Upper lobe of left lung (tissue), 6 donors: ENCODE data around the gene WDR26. TPM values are rescaled to one million over a fixed set of nuclear protein-coding genes. Genes with fewer than 3 reads are reported as not detected.
A peak's percentile ranks its signal among the peaks of the same experiment; 100 is the strongest.

Experiments
- ATAC-seq, 2 donors: fragments of 200-7000 bp; cut with Tn5 transposase; one replicate each; pipeline ENCODE4 v1.9.1; 2022; ENCODE audit warnings: mild to moderate bottlenecking in 2 of 2, moderate library complexity in 2 of 2; ENCODE audit not compliant: low FRiP score in 2 of 2
- DNase-seq, 2 donors: peaks; one replicate each; pipeline ENCODE4 v3.0.0-alpha.2; 2019 to 2020
- H3K27ac ChIP-seq, 4 donors: fragments of 200-600 bp; sonication (generic); one replicate each; pipeline ENCODE4 v1.5.1; 2016 to 2019
- H3K27me3 ChIP-seq, 4 donors: fragments of 200-600 bp; sonication (generic); one replicate each; pipeline ENCODE4 v1.5.1; 2017 to 2019
- H3K36me3 ChIP-seq, 4 donors: fragments of 200-600 bp; sonication (generic); one replicate each; pipeline ENCODE4 v1.5.1; 2016 to 2019
- H3K4me1 ChIP-seq, 4 donors: fragments of 200-600 bp; sonication (generic); one replicate each; pipeline ENCODE4 v1.5.1; 2018 to 2019
- H3K4me3 ChIP-seq, 4 donors: fragments of 200-600 bp; sonication (generic); one replicate each; pipeline ENCODE4 v1.5.1; 2017 to 2019; ENCODE audit warnings: mild to moderate bottlenecking in 2 of 4, moderate library complexity in 1 of 4
- H3K9me3 ChIP-seq, 4 donors: fragments of 200-600 bp; sonication (generic); one replicate each; pipeline ENCODE4 v1.5.1; 2018 to 2019
- EP300 ChIP-seq, 4 donors: sonication (generic); formaldehyde crosslinking; IDR thresholded peaks; one replicate each; pipeline ENCODE4 v1.5.1; 2017; ENCODE audit warnings: antibody characterized with exemption in 4 of 4, control low read depth in 2 of 4
- POLR2A ChIP-seq, 4 donors: fragments of 450-650 bp; IDR thresholded peaks; one replicate each; pipeline ENCODE4 v1.5.1; 2016 to 2017; ENCODE audit warnings: antibody characterized with exemption in 4 of 4, mild to moderate bottlenecking in 2 of 4
- POLR2AphosphoS5 ChIP-seq, 2 donors: sonication (generic); formaldehyde crosslinking; IDR thresholded peaks; one replicate each; pipeline ENCODE4 v1.5.1; 2017; ENCODE audit warnings: antibody characterized with exemption in 2 of 2
- WGBS, 2 donors: methylation state at CpG; one replicate each; pipeline ENCODE4 v1.1.5; 2017 to 2018; 5-methylcytosine and 5-hydroxymethylcytosine counted together
- total RNA-seq, 6 donors: library from RNA; depleted of rRNA in 4 of 6; stranded (reverse); fragments of >200 nt in 4 of 6; gene quantifications; one replicate each; pipeline versions ENCODE4 v1.1.0 to v1.2.1, GENCODE V29; 2016 to 2021
- TF ChIP-seq, protein P1 (sequence below), 6 experiments: fragments of 450-650 bp in 4 of 6; fragments of 200-600 bp in 2 of 6; sonication (generic) in 2 of 6; IDR thresholded peaks; one replicate each; pipeline ENCODE4 v1.5.1; 2016 to 2019; ENCODE audit warnings: antibody characterized with exemption in 6 of 6
- donor health status: DM: no; HTN: no; CAD: no; lungs with moderate emphysema.
- donor health status: DM: no; HTN: yes; CAD: no; lungs with severe emphysema.

Gene WDR26
- total RNA-seq, 6 donors from 2014 or later = 75.8 to 145 (median 91.2) TPM

- H3K36me3 ChIP-seq = peaks cover 42 to 97% (median 57%) of the 10 kb centered on the region in 4 donors
- ATAC-seq (no peak), DNase-seq (no peak)
- TF ChIP-seq POLR2A (IDR thresholded peaks at IDR 0.05) = no peak
- no peak for TF ChIP-seq EP300 (IDR thresholded peaks at IDR 0.05)
- no peak for TF ChIP-seq POLR2AphosphoS5 (IDR thresholded peaks at IDR 0.05)
- TF ChIP-seq, protein P1, sequence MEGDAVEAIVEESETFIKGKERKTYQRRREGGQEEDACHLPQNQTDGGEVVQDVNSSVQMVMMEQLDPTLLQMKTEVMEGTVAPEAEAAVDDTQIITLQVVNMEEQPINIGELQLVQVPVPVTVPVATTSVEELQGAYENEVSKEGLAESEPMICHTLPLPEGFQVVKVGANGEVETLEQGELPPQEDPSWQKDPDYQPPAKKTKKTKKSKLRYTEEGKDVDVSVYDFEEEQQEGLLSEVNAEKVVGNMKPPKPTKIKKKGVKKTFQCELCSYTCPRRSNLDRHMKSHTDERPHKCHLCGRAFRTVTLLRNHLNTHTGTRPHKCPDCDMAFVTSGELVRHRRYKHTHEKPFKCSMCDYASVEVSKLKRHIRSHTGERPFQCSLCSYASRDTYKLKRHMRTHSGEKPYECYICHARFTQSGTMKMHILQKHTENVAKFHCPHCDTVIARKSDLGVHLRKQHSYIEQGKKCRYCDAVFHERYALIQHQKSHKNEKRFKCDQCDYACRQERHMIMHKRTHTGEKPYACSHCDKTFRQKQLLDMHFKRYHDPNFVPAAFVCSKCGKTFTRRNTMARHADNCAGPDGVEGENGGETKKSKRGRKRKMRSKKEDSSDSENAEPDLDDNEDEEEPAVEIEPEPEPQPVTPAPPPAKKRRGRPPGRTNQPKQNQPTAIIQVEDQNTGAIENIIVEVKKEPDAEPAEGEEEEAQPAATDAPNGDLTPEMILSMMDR (IDR thresholded peaks at IDR 0.05) = no peak
- H3K9me3 ChIP-seq = no peaks in the 10 kb centered on the region
- WGBS, 2 donors = 88 to 89% methylated on average over 2 of the region's 2 CpGs
- no peak overlapping the region for H3K4me3 ChIP-seq
- H3K27ac ChIP-seq = no peak overlapping the region
- H3K4me1 ChIP-seq = peaks cover 0 to 11% (median 0%) of the 10 kb centered on the region in 4 donors
- H3K27me3 ChIP-seq = no peaks in the 10 kb centered on the region
These were observed 29.0 kb downstream of the WDR26 start for GRCh38 chr1:224405604-224405970.

DNA sequence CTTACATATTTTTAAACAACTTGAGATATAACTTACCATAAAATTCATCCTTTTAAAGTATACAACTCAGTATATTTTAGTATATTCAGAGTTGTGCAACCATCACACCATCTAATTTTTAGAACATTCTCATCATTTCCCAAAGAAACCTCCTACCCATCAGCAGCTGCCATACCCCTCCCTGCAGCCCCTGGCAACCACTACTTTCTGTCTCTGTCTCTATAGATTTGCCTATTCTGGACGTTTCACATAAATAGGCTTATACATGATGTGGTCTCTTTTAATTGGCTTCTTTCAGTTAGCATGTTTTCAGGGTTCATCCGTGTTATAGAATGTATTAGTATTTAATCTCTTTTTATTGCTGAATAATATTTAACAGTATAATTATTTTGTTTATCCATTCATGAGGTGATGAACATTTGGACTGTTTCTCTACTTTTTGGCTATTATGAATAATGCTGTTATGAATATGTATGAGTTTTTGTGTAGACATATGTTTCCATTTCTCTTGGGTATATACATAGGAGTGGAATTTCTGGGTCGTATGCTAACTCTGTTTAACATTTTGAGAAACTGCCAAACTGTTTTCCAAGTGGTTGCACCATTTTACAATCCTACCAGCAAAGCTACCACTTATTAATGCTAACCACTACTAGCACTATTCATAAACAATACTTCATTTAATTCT, 29.5 kb downstream of the WDR26 start:
- Histone ChIP-seq H3K4me1 (peaks cover 0 to 11% (median 0%) of the 10 kb centered on the region in 4 donors), H3K27me3 (no peaks in the 10 kb centered on the region), H3K4me3 (no peak overlapping the region), H3K27ac (no peak overlapping the region), H3K36me3 (peaks cover 42 to 97% (median 58%) of the 10 kb centered on the region in 4 donors), H3K9me3 (no peaks in the 10 kb centered on the region)
- TF ChIP-seq POLR2AphosphoS5 (IDR thresholded peaks at IDR 0.05) (no peak), EP300 (IDR thresholded peaks at IDR 0.05) (no peak), POLR2A (IDR thresholded peaks at IDR 0.05) (no peak)
- TF ChIP-seq, protein P1 (IDR thresholded peaks at IDR 0.05) = no peak
- DNase-seq (no peak), ATAC-seq (no peak)
- WGBS, 2 donors = 87 to 90% methylated on average over 3 of the region's 3 CpGs

GRCh38 chr1:224402472-224403036, 32.0 kb downstream of the WDR26 start:
- Histone ChIP-seq H3K36me3 (peaks cover 46 to 97% (median 61%) of the 10 kb centered on the region in 4 donors), H3K27me3 (no peaks in the 10 kb centered on the region), H3K27ac (peak overlapping the region in 1 of 4 donors; percentile 7), H3K9me3 (no peaks in the 10 kb centered on the region), H3K4me3 (no peak overlapping the region), H3K4me1 (peaks cover 0 to 3% (median 0%) of the 10 kb centered on the region in 4 donors)
- DNase-seq = no peak
- TF ChIP-seq POLR2AphosphoS5 (IDR thresholded peaks at IDR 0.05) = no peak
- no peak for TF ChIP-seq EP300 (IDR thresholded peaks at IDR 0.05)
- TF ChIP-seq POLR2A (IDR thresholded peaks at IDR 0.05) = no peak
- TF ChIP-seq, protein P1 (IDR thresholded peaks at IDR 0.05) = no peak
- WGBS, 2 donors = 93 to 97% methylated on average over 1 of the region's 1 CpG
- ATAC-seq = no peak

GRCh38 chr1:224399887-224400286, 34.7 kb downstream of the WDR26 start:
- no peak for TF ChIP-seq EP300 (IDR thresholded peaks at IDR 0.05)
- no peak for TF ChIP-seq POLR2AphosphoS5 (IDR thresholded peaks at IDR 0.05)
- TF ChIP-seq, protein P1 (IDR thresholded peaks at IDR 0.05) = no peak
- no peak for TF ChIP-seq POLR2A (IDR thresholded peaks at IDR 0.05)
- no peaks in the 10 kb centered on the region for H3K27me3 ChIP-seq
- H3K36me3 ChIP-seq = peaks cover 49 to 98% (median 68%) of the 10 kb centered on the region in 4 donors
- no peak for DNase-seq
- no peak for ATAC-seq
- no peaks in the 10 kb centered on the region for H3K9me3 ChIP-seq
- WGBS, 2 donors = 84 to 89% methylated on average over 1 of the region's 1 CpG
- no peak overlapping the region for H3K27ac ChIP-seq
- H3K4me3 ChIP-seq = no peak overlapping the region
- H3K4me1 ChIP-seq = no peaks in the 10 kb centered on the region
